NCI-H446 (cell line): ENCODE results near the gene MYD88.

Experiments
- DNase-seq, 2 experiments: peaks; one replicate each; lab custom pipeline; 2025; lab: John Stamatoyannopoulos, UW

The MYD88 gene

DNA sequence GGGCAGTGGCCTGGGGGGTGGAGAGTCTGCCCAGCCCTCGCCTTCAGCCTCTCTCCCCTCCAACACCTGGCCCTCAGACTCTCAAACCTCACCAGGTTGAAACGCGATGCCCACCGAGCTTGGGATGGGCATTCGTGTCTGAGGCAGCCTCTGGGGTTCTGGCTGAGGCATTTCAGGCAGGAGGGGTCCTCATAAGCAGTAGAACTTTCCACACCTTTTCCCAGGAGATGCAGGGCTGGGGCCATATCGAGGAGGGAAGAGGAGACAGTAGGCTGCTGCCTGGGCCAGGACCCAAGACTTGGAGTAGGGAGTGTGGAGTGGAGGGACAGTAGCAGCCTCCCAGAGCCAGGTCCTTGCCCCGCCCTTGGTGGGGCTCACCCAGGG is 26.1 kb upstream of the MYD88 start:
- DNase-seq, result no peak

GRCh38 chr3:38114052-38114874 is 24.2 kb upstream of the MYD88 start:
- DNase-seq, result no peak

GRCh38 chr3:38114875-38115644 is 23.4 kb upstream of the MYD88 start:
- DNase-seq, result no peak

DNA sequence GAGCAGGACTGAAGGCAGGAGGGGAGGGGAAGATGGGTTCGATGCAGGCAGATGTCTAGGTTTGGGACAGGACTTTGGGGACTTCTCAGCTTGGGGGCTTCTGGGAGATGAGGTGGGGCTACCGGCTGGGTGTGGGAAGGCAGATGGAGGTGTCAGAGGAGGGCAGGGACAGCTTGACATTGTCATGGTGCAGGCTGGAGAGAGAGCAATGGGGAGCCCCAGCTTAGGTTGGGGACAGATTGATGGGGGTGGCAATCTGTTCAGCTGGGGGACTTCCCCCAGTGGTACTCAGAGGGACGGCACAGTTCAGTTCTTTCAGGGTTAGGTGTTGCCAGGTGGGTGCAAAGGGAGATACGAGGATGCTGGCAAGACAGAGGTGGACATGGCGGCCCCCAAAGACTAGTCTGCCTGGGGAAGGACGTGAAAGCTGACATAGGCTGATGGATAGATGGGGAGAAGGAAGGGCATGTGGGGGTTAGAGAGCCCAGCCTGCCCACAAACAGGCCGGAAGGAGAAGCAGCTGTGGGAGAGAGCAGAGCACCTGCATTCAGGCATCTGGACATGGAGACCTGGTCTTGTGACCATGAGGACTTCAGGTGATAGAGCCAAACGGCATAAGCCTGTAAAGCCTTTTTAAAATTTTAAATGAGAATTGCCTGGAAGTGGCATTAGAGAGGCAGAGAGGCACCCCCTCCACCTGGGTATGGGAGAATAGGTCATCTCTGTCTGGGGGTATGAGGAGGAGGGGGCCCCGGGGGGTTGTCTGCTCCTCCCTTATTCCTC is 22.6 kb upstream of the MYD88 start:
- no peak for DNase-seq

DNA sequence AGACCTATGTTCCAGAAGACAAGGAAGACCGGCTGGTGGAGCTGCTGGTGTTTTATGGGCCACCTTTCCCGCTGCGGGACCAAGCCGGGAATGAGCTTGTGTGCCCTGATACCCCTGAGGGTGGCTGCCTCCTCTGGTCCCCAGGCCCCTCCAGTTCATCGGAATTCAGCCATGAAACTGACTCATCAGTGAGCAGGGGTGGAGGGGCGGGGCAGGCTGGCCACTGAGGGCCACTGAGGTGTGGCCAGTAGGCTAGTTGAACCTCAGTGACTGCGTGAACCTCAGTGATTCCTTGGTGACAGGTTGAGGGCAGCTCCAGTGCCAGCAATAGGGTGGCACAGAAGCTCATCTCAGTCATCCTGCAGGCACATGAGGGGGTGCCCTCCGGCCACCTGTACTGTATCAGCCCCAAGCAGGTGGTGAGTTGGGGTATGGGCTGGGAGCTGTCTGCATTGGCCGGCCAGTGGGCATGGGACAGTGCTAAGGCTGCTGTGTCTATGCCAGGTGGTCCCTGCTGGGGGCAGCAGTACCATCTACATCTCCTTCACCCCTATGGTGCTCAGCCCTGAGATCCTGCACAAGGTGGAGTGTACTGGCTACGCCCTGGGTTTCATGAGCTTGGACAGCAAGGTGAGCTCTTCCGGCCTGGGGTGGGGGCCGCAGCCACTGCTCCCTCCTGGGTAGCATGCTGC is 21.8 kb upstream of the MYD88 start:
- DNase-seq, result no peak

DNA sequence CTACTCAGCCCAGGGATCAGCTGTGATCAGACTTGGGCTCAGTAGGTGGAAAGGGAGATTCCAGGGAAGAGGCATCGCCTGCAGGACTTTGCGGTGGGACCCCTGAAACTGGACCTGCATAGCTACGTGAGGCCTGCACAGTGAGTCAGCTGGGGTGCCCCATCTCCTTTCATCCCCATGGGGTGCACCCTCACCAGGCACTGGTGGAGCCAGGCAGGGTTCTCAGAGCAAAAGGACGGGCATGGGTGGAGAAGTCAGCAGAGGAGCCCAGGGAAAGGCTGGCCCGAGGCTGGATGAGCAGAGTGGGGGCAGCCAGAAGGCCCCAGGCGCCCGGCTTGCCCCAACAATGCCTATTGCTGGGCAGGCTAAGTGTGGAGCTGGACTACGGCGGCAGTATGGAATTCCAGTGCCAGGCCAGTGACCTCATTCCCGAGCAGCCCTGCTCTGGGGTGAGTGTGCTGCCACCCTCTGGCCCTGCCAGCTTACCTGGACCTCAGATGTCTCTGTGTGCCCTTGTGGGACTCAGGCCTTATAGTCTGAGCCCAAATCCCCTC is 21.2 kb upstream of the MYD88 start:
- no peak for DNase-seq

- DNase-seq, result peak in 1 of 2 experiments; percentile 29
These were observed 20.6 kb upstream of the MYD88 start for GRCh38 chr3:38117748-38118420.

GRCh38 chr3:38118421-38119247 is 19.8 kb upstream of the MYD88 start:
- no peak for DNase-seq

DNA sequence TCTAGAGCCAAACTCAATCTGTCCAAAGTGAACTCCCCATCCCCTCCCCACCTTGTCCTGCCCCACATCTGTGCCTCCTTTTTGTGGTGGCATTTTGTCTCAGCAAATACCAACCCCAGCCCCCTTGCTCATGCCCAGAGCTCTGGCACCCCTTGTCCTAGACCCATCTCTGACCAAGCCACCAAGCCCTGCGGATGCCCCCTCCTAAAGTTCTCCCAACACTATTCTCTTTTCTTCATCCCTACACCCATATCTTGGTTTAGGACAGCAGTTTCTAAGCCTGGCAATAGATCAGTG is 19.3 kb upstream of the MYD88 start:
- DNase-seq, result no peak

DNA sequence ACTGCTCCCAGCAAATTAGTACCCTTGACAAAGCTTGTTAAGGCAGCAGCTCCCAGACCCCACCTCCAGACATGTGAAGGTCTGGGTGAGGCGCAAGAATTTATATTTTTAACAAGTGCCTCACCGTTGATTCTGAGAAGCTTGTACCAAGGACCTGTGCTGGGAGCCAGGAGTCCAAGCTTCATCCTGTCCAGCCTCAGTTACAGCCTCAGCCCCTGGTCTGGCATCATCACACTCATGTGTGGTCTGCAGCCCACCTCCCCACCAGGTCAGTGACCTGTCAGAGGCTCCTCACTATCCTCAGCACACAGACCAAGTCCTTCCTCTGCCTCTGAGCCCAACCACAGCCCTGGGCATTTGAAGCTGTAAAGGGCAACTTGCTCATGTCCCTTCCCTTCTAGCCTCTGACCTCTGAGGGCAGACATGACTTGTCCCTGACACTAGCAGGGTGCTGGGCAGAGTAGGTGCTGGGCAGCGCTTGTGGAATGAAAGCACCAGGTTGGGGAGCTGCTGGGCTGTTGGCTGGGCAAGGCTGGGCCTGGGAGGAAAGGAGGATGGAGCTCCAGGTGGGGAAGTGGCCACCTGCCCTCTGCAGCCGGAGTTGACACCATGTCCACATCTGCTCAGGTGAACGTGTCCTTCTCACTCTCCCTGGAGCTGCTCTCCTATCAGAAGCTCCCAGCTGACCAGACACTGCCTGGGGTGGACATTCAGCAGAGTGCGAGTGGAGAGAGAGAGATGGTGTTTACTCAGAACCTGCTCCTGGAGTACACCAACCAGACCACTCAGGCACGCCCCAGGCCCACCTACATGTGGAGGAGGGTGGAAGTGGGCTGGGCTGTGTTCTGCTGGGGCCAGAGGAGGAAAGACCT is 18.4 kb upstream of the MYD88 start:
- DNase-seq, result no peak

- no peak for DNase-seq
These were observed 17.6 kb upstream of the MYD88 start for GRCh38 chr3:38120693-38121450.

- no peak for DNase-seq
These were observed 17.0 kb upstream of the MYD88 start for GRCh38 chr3:38121451-38121831.

- no peak for DNase-seq
These were observed 16.5 kb upstream of the MYD88 start for GRCh38 chr3:38121832-38122461.

DNA sequence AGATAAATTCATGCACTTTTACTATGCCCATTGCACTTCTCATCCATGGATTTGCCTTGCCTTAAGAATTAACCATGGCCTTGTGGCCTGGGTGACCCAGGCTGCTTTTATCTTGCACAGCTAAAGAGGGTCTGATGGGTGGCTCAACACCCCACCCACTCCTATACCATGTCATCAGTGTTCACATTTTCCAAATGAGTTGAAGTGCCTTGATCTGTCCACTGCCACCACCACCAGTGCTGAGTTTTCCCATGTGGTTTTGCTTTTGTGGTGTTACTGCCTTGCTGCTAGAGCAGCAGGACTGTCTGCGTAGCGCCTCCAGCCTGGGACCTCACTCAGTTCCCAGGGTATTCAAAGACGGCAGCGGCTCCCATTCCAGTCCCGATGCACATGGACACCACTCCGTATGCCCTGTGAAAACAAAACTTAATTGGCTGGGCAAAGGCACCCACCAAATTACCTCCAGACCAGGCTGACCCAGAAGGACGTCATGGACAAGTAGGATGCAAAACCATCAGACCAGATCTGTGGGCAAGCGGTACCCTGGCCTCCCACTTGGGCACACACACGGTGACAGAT is 15.7 kb upstream of the MYD88 start:
- DNase-seq, result no peak

GRCh38 chr3:38124324-38125122 is 13.9 kb upstream of the MYD88 start:
- DNase-seq, result no peak

GRCh38 chr3:38125305-38126120 is 12.9 kb upstream of the MYD88 start:
- DNase-seq, result no peak
